Upper lobe of left lung (tissue), 4 donors: ENCODE results near the gene PRR29.

Experiments
- CTCF ChIP-seq, 6 experiments: fragments of 450-650 bp in 4 of 6; fragments of 200-600 bp in 2 of 6; sonication (generic) in 2 of 6; IDR thresholded peaks; one replicate each; pipeline ENCODE4 v1.5.1; 2016 to 2019; ENCODE audit warnings: antibody characterized with exemption in 6 of 6
- POLR2A ChIP-seq, 4 donors: fragments of 450-650 bp; IDR thresholded peaks; one replicate each; pipeline ENCODE4 v1.5.1; 2016 to 2017; ENCODE audit warnings: antibody characterized with exemption in 4 of 4, mild to moderate bottlenecking in 2 of 4
- POLR2AphosphoS5 ChIP-seq, 2 donors: sonication (generic); formaldehyde crosslinking; IDR thresholded peaks; one replicate each; pipeline ENCODE4 v1.5.1; 2017; ENCODE audit warnings: antibody characterized with exemption in 2 of 2

- TF ChIP-seq CTCF (IDR thresholded peaks at IDR 0.05) (no peak), POLR2A (IDR thresholded peaks at IDR 0.05) (no peak), POLR2AphosphoS5 (IDR thresholded peaks at IDR 0.05) (no peak)
Observed at GRCh38 chr17:64038331-64039105, 40.4 kb downstream of the PRR29 start.
